CD4-positive, alpha-beta T cell (primary cell): ENCODE measurements around the gene PDE5A. TPM values are rescaled to one million over a fixed set of nuclear protein-coding genes. Genes with fewer than 3 reads are reported as not detected.

Source experiments
- ATAC-seq: fragments of 200-7000 bp; cut with Tn5 transposase; one replicate; pipeline ENCODE4 v1.10.0; 2022; ENCODE audit warnings: mild to moderate bottlenecking; ENCODE audit not compliant: poor library complexity
- CTCF ChIA-PET: fragments of 350-600 bp; sonication (Branson Sonifier 250); formaldehyde crosslinking; loops from one replicate; lab custom pipeline; 2021; ENCODE audit warnings: antibody characterized with exemption, inconsistent platforms; lab: Charles Lee
- POLR2A ChIA-PET: fragments of 350-600 bp; sonication (Branson Sonifier 250); formaldehyde crosslinking; loops from one replicate; lab custom pipeline; 2021; ENCODE audit warnings: antibody characterized with exemption, inconsistent platforms; lab: Charles Lee
- DNase-seq, 14 experiments: peaks; one replicate each; pipeline ENCODE4 v3.0.0-alpha.2; 2013 to 2020; ENCODE audit warnings: mixed read lengths in 2 of 14
- H3K27ac ChIP-seq, 2 donors: one replicate each; pipeline versions ENCODE4 v1.5.1 to v1.7.0; 2013; ENCODE audit warnings: low read length in 2 of 2, low read depth in 1 of 2, mild to moderate bottlenecking in 1 of 2
- H3K27me3 ChIP-seq, 2 experiments: 1 replicate in 1 of 2; 2 replicates in 1 of 2; pipeline versions ENCODE4 v1.6.1 to v1.7.0; 2013; ENCODE audit warnings: low read length in 2 of 2, control low read depth in 1 of 2, mild to moderate bottlenecking in 1 of 2, moderate library complexity in 1 of 2; ENCODE audit not compliant: insufficient read depth in 2 of 2, control insufficient read depth in 1 of 2
- H3K36me3 ChIP-seq: one replicate; pipeline ENCODE4 v1.6.1; 2013; ENCODE audit warnings: low read length, control low read depth; ENCODE audit not compliant: insufficient read depth
- H3K4me1 ChIP-seq: one replicate; pipeline ENCODE4 v1.6.1; 2013; ENCODE audit warnings: low read length, control low read depth; ENCODE audit not compliant: insufficient read depth
- H3K4me3 ChIP-seq: one replicate; pipeline ENCODE4 v1.5.1; 2013; ENCODE audit warnings: mild to moderate bottlenecking, low read length, moderate library complexity
- H3K9me3 ChIP-seq, 2 experiments: 1 replicate in 1 of 2; 2 replicates in 1 of 2; pipeline versions ENCODE4 v1.6.1 to v1.7.0; 2013; ENCODE audit warnings: low read length in 2 of 2, mild to moderate bottlenecking in 2 of 2, control low read depth in 1 of 2, moderate library complexity in 1 of 2; ENCODE audit not compliant: control insufficient read depth in 1 of 2, insufficient read depth in 1 of 2
- H3K27ac Mint-ChIP-seq: one replicate; pipeline ENCODE4 v1.8.0; 2020; ENCODE audit warnings: mixed read lengths
- H3K27me3 Mint-ChIP-seq: one replicate; pipeline ENCODE4 v1.8.0; 2021; ENCODE audit warnings: mixed read lengths
- H3K36me3 Mint-ChIP-seq: one replicate; pipeline ENCODE4 v1.8.0; 2021; ENCODE audit warnings: low read depth, mixed read lengths
- H3K4me1 Mint-ChIP-seq: one replicate; pipeline ENCODE4 v1.8.0; 2021; ENCODE audit warnings: low read depth, mixed read lengths
- H3K4me3 Mint-ChIP-seq: one replicate; pipeline ENCODE4 v1.8.0; 2020; ENCODE audit warnings: mild to moderate bottlenecking, mixed read lengths
- H3K9me3 Mint-ChIP-seq: one replicate; pipeline ENCODE4 v1.8.0; 2020; ENCODE audit warnings: mixed read lengths
- CTCF ChIP-seq: fragments of 200-600 bp; IDR thresholded peaks from one replicate; pipeline ENCODE4 v1.8.0; 2022; ENCODE audit warnings: antibody characterized with exemption, mild to moderate bottlenecking
- intact Hi-C, 2 experiments: fragments of 100-400 bp; cut with DNase I in 1 of 2; cut with micrococcal nuclease in 1 of 2; formaldehyde crosslinking; loops; one replicate each; pipeline versions ENCODE4 v1.15.1 to v1.9.0; 2023 to 2025; cut with DNase I, micrococcal nuclease
- total RNA-seq, 174 experiments: library from RNA in 2 of 174; stranded (reverse) in 2 of 174; gene quantifications; one replicate each; pipeline ENCODE4 v1.2.3 and lab custom pipeline; 2021 to 2026

PDE5A gene
- total RNA-seq, 2 experiments from 2014 or later, result 0.11 to 0.56 TPM

GRCh38 chr4:119480331-119480730 is 148.3 kb downstream of the PDE5A start:
- DNase-seq, result no peak
- H3K4me3 Mint-ChIP-seq, result no peak overlapping the region
- CTCF ChIA-PET, result no interaction called here
- H3K36me3 Mint-ChIP-seq, result peaks cover 87% of the 10 kb centered on the region
- Histone ChIP-seq H3K27me3 (no peaks in the 10 kb centered on the region), H3K9me3 (no peaks in the 10 kb centered on the region), H3K36me3 (peaks cover 21% of the 10 kb centered on the region), H3K27ac (no peak overlapping the region), H3K4me1 (no peaks in the 10 kb centered on the region), H3K4me3 (no peak overlapping the region)
- H3K9me3 Mint-ChIP-seq, result peaks cover 8% of the 10 kb centered on the region
- H3K4me1 Mint-ChIP-seq, result no peaks in the 10 kb centered on the region
- no peaks in the 10 kb centered on the region for H3K27me3 Mint-ChIP-seq
- no peak overlapping the region for H3K27ac Mint-ChIP-seq
- intact Hi-C loops, result no loop called here
- POLR2A ChIA-PET, result no interaction called here
- TF ChIP-seq CTCF, result no peak
- no peak for ATAC-seq

DNA sequence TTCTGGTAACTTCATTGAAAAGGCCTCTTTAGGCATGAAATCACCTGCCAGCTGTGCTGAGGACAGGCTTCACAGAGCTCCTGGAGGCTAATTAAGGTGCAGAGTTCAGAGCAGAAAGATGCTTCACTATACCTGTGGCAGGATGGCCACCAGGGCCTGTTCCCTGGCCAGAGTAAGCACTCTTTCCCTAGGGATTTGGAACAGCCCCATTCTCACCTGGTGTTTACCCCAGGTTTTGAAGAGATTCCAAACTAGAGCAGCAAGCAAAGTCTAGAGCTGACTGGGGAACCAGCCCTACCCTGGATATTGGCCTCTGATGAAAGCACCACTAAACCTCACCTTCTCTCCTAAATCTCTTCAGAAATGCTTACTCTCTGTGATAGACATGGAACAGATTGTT is 148.8 kb downstream of the PDE5A start:
- no peak overlapping the region for H3K4me3 ChIP-seq

GRCh38 chr4:119479180-119479808 is 149.3 kb downstream of the PDE5A start:
- Mint-ChIP-seq H3K27me3 (no peaks in the 10 kb centered on the region), H3K36me3 (peaks cover 91% of the 10 kb centered on the region), H3K4me3 (no peak overlapping the region), H3K27ac (no peak overlapping the region), H3K9me3 (peaks cover 7% of the 10 kb centered on the region), H3K4me1 (no peaks in the 10 kb centered on the region)
- POLR2A ChIA-PET, result no interaction called here
- Histone ChIP-seq H3K27ac (no peak overlapping the region), H3K27me3 (no peaks in the 10 kb centered on the region), H3K9me3 (no peaks in the 10 kb centered on the region), H3K4me3 (no peak overlapping the region), H3K4me1 (no peaks in the 10 kb centered on the region), H3K36me3 (peaks cover 21% of the 10 kb centered on the region)
- CTCF ChIA-PET, result no interaction called here
- ATAC-seq (no peak), DNase-seq (no peak)
- TF ChIP-seq CTCF, result no peak
- intact Hi-C loops, result no loop called here

More for the DNA sequence above, 148.8 kb downstream of the PDE5A start:
- ChIA-PET CTCF (no interaction called here), POLR2A (no interaction called here)
- no peaks in the 10 kb centered on the region for H3K4me1 ChIP-seq
- H3K36me3 ChIP-seq, result peaks cover 21% of the 10 kb centered on the region
- Mint-ChIP-seq H3K4me1 (no peaks in the 10 kb centered on the region), H3K9me3 (peaks cover 8% of the 10 kb centered on the region), H3K27me3 (no peaks in the 10 kb centered on the region), H3K27ac (no peak overlapping the region), H3K4me3 (no peak overlapping the region), H3K36me3 (peaks cover 90% of the 10 kb centered on the region)
- no peak for DNase-seq
- no peaks in the 10 kb centered on the region for H3K9me3 ChIP-seq
- H3K27me3 ChIP-seq, result no peaks in the 10 kb centered on the region
- no peak for ATAC-seq
- TF ChIP-seq CTCF, result no peak
- intact Hi-C loops, result no loop called here
- H3K27ac ChIP-seq, result no peak overlapping the region
